GM21529 (cell line): ENCODE measurements around the gene ANKAR.
"Not testable (repeated sequence)": the region's sequence is repeated elsewhere in the genome, so short reads cannot be mapped to it uniquely, and the experiment has no call there.

Experiments used
- ATAC-seq: cut with Tn5 transposase; IDR thresholded peaks from one replicate; pipeline ENCODE4 v1.9.1; 2021; ENCODE audit not compliant: unreplicated experiment

Gene ANKAR, protein sequence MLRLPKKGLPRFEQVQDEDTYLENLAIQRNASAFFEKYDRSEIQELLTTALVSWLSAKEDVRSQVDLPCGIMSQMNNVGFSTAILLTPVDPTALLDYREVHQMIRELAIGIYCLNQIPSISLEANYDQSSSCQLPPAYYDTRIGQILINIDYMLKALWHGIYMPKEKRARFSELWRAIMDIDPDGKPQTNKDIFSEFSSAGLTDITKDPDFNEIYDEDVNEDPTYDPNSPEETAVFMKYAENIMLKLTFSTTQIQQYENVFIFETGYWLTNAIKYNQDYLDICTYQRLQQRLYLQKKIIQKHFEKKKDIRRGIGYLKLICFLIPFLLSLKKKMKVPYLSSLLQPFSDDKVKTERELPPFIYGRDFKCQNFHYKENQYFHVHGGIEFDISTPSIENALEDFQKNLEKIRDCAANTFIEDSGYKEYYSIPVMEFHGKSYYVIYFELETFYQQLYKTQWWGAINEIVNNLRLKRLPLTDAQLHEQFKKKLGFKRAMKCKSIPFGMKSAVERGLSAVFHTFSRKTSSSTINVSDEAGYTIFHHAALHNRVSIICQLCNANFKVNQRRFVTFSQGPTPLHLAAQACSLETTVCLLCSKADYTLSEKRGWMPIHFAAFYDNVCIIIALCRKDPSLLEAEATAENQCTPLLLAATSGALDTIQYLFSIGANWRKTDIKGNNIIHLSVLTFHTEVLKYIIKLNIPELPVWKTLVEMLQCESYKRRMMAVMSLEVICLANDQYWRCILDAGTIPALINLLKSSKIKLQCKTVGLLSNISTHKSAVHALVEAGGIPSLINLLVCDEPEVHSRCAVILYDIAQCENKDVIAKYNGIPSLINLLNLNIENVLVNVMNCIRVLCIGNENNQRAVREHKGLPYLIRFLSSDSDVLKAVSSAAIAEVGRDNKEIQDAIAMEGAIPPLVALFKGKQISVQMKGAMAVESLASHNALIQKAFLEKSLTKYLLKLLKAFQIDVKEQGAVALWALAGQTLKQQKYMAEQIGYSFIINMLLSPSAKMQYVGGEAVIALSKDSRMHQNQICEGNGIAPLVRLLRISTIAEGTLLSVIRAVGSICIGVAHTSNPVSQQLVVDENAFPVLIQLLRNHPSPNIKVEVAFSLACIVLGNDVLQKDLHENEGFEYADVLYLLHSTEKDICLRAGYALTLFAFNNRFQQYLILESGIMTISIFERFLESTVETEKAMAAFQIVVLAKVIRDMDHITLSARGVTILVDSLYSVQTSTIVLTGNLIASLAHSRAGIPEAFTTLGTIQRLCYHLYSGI (N-terminal part only)

DNA sequence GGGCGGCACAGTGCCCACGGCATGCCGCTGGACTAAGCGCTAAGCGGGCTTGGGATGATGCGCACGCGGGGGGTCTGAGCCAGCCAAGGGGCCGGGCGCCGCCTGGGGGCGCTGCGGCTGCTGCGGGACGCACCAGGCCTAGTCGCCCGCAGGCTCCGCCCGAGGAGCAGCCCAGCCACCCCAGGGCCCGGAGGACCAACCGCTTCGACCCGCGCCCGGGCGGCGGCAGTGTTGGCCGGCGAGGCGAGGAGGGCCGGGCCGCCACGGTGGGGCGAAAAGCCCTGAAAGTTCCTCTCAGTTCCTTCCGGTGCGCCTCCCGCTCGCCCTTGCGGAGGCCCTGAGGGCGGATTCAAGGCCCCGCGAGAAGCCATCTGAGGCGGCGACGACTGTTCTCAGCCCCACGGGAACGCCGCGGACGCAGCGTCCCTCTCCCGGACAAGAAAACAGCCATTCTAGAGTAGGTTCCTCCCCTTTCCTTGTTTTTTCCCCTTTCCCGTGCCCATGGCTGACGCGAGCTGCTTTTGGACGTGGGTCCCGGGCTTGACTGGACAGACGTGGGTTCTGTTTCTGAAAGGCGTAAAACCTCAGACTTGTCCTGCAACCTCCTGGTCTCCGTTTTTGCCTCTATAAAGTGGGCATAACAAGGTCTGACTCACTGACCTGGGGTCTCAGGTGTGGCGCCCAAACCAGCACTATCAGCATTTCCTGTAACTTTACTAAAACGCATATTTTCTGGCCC lies at the start of gene ANKAR:
Gene ANKAR (plus strand): TSS at position 297 of the 739 bp plus-strand sequence. CDS start 1,821 bp downstream, outside the sequence.
- ATAC-seq, result peak; percentile 93

DNA sequence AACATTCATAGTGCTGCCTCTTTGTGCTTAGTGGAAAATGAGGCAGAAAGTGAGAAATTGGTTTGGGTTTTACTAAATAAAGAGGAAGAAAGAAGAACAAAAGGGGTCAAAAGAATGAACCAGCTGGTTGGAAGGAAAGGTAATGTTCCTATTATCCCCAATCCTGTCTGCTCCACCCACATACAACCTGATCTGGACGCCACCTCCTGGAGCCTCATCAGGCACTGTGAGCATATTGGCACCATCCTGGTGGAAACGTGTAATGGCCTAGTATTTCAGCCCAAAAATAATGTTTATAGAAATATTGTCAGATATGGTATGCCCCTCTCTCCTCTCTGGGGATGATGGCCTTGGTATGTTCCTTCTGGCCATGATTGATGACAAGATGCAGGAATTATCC lies 48.8 kb upstream of the ANKAR start:
- no peak for ATAC-seq

DNA sequence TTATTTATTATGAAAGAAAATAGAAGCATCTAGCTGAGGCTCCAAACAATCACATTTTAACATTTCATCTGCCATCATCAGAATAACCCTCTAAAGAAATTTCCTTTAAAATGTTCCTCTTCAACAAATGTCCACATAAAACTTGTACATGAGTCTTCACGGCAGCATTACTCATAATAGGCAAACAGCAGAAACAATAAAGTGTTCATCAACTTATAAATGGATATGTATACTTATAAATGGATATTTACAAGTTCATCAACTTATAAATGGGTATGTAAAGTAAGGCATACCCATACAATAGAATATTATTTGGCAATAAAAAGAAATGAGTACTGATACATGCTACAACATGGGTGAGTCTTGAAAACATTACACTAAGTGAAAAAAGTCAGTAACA lies 46.7 kb upstream of the ANKAR start:
- no peak for ATAC-seq

DNA sequence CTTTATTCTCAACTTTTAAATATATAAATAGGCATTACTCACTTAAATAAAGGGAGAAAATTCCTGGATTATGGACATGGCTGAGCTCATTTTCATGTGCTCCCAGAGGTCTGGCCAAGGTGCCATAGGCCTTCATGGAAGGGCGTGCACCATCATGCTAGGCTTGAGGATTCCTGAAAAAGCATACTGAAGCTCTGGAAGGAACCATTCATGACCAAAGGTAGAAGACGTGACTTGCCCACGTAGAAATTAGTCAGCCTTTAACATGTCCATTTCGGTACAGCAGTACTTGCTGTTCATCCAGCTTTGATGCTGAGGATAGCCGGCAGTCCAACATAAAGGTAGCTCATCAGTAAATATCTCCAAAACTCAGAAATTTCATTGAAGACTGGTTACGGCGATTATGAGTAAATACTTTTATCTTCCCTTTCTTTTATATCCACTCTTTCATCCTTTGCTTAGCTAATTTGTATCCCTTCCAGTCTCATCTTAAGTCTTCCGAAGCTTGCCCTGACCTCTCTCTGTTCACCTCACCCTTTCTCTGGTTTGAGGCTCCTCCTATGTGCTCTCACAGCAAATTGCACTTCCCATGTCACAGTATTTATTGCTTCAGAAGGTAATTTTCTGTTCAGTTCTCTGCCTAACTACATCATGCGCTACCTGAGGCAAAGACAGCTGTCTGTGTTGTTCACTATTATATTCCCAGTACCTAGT lies 45.5 kb upstream of the ANKAR start:
- ATAC-seq, result no peak

DNA sequence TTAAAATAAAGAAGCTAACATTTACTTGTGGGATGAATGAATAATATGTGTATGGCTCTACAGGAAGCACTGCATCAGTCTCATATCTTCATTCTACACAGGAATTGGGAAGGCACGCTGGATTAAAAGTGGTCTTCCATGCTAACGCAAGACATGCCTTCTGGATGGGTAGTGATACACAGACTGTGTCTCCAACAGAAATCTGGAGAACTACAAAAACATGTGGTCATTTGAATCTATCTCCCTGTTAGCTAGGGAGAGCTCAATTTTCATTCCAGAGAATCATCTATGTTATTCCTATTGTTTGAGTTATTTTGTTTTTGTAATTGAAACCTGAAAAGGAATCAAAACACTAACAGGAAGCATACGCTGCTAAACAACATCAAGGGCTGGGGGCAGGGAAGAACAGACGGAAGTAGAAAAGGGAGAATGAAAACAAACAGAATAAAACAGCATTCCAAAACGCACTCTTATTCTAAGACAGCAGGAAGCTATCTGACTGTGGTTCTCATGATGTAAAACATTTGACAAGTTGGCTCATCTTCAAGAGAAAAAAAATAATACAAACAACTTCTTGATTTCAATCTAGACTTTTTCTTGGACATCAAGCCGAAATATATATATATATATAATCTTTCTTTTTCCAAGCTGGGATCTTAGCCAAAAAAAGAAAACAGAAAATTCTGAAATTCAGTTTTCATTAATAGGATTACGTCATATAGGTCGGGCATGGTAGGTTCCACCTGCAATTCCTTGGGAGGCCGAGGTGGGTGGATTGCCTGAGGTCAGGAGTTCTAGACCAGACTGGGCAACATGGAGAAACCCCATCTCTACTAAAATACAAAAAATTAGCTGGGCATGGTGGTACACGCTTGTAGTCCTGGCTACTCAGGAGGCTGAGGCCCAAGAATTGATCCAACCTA lies 44.7 kb upstream of the ANKAR start:
- ATAC-seq, result no peak

DNA sequence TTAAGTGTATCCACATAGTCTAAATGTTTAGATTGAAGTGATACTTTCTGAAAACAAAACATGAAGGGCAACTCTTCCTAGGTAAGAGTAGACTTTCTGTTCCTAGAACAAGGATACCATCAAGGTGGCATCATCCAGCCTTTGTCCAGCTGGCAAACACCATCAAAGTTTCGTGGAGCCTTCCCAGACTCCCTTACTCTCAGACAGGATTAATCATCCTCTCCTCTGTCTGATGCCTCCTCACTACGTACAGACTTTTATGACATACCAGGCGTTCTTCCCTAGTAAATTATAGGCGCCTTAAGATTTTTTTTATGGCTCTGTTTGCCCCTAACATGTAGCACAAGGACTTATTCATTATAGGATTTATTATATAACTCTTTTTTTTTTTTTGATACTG lies 42.6 kb upstream of the ANKAR start:
- ATAC-seq, result no peak

DNA sequence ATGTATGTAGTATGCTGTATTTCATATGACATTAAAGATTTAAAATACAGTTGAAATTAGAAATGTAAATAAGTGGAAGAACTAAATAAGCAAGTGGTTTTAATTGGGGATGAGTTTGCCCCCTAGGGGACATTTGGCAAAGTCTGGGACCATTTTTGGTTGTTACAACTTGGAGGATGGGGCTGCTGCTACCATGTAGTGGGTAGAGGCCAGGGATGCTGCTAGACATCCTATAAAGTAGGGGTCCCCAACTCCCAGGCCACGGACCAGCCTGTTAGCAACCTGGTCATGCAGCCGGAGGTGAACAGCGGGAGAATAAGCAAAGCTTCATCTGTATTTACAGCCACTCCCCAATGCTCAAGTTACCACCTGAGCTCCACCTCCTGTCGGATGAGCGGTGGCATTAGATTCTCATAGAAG lies 41.1 kb upstream of the ANKAR start:
- ATAC-seq, result no peak

DNA sequence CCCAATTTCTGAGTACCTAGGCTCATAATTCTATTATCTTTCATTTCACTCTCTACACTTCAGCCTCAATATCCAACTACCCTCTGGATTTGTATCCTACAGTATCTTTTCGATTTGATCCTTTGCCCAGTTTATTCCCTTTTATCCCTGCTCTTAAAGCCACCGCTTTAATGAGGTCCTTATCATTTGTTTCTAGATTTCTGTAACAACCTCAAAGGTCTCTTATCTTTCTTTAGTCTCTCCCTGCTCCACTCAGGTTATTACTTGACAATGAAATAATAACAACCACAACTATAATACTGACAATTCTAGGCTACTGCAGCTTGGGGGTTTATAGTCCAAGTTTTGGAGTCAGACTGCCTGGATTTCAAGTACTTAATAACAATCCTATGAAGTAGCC lies 39.1 kb upstream of the ANKAR start:
- no peak for ATAC-seq

DNA sequence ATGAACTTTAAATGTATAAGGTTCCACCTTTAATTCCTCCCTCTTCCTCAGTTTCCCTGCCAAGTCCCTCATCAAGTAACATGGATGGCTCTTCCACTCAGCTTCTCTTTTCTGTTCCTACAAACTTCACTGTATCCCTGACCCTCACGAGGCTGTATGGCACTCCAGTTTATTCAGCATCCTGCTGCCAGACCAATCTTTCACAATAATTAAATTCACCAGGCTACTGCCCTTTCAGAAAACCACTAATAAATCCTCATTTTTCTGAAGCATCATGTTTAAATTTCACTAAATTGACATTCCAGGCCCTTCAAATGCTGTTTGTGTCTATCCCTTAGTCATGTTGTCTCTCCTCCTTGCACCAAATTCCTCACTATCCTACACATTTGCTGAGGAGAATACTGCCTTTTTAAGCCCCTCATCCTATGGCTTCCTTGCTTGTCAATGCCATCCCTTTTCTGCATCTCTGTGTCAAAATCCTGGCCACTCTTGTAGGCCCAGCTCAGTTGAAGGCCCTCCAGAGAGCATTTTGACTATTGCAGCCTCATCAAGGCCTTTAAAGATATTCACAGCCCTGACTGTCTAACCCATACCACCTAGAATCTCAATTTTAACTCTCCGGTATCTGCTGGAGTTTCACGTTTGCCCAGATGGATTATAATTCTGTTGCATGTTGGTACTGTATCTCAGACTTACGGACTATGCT lies 36.0 kb upstream of the ANKAR start:
- ATAC-seq, result no peak

DNA sequence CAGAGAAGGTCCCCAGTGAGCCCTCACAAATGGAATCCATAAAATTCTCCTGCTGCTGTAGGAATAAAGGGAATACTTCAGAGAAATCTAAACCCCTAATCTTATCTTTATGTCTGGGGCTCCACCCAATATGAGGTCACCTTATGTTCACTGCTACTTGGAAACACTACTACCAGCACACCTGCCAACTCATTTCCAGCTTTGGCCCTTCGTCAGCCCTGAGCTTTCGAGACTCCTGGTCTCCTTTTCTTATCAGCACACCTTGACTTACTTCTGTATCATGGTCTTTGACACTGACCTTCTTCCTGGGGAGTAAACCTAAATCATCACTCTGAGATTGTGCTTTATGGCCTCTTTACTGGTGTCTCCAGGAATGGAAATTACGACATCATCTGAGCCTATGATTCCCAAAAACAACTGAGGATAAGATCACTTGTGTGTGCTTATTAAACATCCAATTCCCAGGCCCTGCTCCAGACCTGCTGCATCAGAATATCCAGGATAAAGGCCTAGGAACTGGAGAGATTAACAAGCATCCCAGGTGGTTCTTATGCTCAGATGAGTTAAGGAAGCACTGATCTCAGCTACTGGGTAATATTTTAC lies 35.4 kb upstream of the ANKAR start:
- no peak for ATAC-seq

DNA sequence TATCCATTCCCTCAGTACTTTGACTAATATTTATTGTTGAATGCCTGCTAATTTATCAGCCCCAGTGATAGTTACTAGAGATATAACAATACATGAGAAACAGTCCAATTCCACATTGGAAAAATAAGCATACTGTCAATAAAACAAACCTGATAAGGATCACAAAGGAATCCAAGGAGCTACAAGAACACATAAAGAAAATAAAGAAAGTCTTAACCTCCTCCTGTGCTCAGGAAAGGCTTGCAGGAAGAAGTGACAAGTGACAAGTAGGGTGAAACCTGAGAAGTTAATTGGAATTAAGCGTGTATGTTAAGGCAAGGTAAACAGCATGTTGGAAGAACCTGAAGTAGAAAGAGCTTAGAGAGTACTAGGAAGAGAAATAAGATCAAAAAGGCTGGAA lies 33.5 kb upstream of the ANKAR start:
- ATAC-seq, result no peak

DNA sequence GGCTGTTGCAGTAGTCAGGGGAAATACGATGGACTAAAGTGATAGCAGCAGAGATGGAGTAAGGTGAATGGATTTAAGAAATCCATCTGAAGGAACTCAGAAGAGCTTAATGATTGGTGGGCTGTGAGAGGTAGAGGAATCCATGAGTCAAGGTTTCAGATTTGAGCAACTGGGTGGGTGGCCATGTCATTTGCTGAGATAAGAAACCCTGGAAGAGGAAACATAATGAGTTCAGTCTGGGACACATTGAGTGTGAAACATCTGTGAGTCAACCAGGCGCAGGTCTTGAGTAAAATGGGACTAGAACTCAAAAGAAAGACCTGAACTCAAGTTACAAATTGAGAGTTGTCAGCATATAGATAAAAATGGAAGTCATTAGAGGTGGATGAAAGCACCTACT lies 32.9 kb upstream of the ANKAR start:
- no peak for ATAC-seq

DNA sequence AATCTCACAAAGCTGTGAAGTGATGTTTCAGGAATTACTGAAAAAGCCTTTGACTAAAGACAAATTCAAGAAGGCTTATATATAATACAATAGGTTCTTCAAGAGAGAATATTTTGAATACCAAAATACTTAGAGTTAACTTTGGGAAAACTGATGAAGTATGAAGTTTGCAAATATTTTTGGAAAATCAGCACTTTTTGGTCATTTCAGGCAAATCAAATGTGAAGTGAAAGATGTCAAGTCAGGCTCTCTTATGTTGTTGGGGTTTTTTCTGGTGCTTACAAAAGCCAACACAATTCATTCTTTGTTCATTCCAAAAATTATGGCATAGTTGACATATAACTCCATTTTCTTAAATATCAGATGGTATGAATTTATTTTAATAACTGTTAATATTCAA lies 27.9 kb upstream of the ANKAR start:
- ATAC-seq, result no peak

DNA sequence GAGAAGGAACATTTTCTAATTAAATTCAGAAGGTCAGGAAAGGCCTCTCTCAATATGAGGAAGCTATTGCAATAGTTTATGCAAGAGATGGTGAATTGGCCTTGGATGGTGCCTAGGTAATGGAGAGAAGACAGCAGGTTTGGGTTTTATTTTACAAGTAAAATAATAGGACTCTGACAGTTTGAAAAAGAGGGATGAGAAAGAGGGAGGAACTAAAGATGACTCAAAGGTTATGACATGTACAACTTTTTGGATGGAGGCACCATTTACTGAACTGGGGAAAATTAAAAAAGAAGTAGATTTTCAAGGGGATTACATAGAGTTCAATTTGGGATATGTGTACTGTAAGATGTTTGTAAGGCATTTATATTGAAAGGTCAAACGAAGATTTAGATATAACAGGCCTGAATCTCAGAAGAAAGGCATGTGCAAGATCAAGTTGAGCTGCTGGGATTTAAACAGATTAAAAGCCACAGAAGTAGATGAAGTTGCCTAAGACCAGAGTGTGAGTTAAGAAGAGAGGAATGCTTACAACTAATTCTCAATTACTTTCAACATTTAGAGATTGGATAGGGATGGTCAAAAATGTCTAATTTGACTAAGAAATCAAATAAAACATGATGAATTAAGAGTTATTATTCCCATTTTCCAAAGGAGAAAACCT lies 25.5 kb upstream of the ANKAR start:
- no peak for ATAC-seq

DNA sequence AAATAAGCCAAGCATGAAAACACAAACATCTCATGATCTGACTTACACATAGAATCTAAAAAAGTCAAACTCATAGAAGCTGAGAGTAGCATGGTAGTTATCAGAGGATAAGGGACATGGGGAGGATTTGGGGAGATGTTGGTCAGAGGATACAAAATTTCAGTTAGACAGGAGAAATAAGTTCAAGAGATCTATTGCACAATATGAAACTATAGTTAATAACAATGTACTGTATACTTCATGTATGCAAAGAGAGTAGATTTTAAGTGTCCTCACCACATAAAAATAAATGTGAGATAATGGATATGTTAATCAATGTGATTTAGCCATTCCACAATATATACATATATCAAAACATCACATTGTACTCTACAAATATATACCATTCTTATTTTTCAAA lies 23.2 kb upstream of the ANKAR start:
- ATAC-seq, result no peak

DNA sequence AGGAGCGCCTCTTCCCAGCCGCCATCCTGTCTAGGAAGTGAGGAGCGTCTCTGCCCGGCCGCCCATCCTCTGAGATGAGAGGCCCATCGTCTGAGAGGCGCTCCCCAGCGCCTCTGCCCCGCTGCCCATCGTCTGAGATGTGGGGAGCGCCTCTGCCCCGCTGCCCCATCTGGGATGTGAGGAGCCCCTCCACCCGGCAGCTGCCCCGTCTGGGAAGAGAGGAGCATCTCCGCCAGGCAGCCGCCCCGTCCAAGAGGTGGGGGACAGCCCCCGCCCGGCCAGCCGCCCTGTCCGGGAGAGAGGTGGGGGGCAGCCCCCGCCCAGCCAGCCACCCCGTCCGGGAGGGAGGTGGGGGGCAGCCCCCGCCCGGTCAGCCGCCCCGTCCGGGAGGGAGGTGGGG lies 21.0 kb upstream of the ANKAR start:
- not testable (repeated sequence) for ATAC-seq

DNA sequence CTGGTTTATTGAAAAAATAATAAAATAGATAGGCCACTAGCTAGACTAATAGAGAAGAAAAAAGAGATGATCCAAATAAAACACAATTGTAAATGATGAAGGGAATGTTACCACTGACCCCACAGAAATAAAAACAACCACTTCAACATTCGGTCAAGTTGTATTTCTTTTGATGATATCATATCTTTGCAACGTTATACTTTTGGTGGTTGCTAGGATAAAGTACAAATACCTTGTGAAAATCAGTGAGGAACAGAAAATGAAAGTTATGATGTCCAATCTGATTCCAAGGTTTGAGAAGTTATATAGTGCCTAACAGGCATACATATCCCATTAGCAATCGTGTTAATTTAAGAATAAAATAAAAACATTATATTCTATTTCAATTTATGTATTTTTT lies 19.8 kb upstream of the ANKAR start:
- no peak for ATAC-seq
